ENCODE measurements around the gene TPM4. TPM values are rescaled to one million over a fixed set of nuclear protein-coding genes. Genes with fewer than 3 reads are reported as not detected.
"Not testable (repeated sequence)": the region's sequence is repeated elsewhere in the genome, so short reads cannot be mapped to it uniquely, and the experiment has no call there.

TPM4 gene
- 810 and 865 TPM in 2 replicates for total RNA-seq

- no peak for DNase-seq (ENCODE audit: extremely low read depth, low read depth, low spot score)
Measured at GRCh38 chr19:16076154-16076957, at the start of gene TPM4. TSS of gene TPM4 (plus strand) at chr19:16076495. CDS start at chr19:16076566, 71 bp downstream.

- DNase-seq (ENCODE audit: extremely low read depth, low read depth, low spot score) = no peak
Measured at GRCh38 chr19:16026756-16027155, 49.5 kb upstream of the TPM4 start.

DNA sequence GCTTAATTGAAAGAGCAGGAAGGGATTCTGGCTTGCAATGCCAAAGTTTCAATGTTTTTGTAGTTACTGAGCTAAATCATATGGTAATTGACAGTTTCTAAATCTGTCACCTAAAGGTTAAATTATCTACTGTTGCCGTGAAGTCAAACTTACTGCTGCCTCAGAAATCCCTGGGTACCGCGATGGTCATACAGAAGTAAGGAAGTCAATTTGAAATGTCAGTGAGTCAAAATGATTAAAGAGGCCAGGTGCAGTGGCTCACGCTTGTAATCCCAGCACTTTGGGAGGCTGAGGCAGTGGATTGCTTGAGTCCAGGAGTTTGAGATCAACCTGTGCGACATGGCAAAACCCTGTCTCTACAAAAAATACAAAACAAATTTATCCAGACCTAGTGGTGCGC is 48.8 kb upstream of the TPM4 start:
- DNase-seq (ENCODE audit: extremely low read depth, low read depth, low spot score) = no peak

- DNase-seq (ENCODE audit: extremely low read depth, low read depth, low spot score) = not testable (repeated sequence)
Measured at GRCh38 chr19:16030155-16030554, 46.1 kb upstream of the TPM4 start.

- no peak for DNase-seq (ENCODE audit: extremely low read depth, low read depth, low spot score)
Measured at GRCh38 chr19:16030964-16031871, 45.1 kb upstream of the TPM4 start.

- DNase-seq (ENCODE audit: extremely low read depth, low read depth, low spot score) = no peak
Measured at GRCh38 chr19:16031872-16032200, 44.5 kb upstream of the TPM4 start.

DNA sequence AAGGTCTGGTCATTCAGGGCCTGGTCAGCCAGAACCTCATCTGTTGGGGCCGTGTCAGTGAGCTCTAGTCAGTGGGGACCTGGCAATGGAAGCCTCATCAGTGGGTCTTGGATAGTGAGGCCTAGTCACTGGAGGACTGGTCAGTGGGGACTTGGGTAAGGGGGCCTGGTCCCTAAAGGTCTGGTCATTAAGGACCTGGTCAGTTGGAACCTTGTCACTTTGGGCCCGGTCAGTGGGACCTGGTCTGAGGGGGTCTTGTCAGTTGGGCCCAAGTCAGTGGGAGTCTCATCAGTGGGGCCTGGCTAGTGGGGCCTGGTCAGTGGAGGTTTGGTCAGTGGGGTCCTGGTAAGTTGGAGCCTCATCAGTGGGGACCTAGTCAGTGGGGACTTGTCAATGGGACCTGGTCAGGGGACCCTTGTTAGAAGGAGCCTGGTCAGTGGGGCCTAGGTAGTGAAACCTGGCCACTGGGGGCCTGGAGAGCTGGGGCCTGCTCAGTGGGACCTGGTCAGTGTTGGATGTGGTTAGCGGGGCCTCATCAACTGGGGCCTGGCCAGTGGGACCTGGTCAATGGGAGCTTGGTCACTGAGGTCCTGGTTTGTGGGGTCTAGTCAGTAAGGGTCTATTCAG is 43.7 kb upstream of the TPM4 start:
- DNase-seq (ENCODE audit: extremely low read depth, low read depth, low spot score) = no peak

DNA sequence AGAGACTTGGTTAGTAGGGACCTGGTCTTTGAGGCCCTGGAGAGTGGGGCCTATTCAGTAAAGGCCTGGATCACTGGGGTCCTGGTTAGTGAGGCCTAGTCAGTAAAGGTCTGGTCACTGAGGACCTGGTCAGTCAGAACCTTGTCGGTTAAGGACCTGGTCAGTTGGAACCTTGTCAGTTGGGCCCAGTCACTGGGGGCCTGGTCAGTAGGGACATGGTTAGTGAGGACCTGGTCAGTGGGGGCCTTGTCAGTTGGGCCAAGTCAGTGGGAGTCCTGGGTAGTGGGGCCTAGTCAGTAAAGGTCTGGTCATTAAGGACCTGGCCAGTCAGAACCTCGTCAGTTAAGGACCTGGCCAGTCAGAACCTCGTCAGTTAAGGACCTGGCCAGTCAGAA is 43.2 kb upstream of the TPM4 start:
- DNase-seq (ENCODE audit: extremely low read depth, low read depth, low spot score) = no peak

- no peak for DNase-seq (ENCODE audit: extremely low read depth, low read depth, low spot score)
Measured at GRCh38 chr19:16033721-16034120, 42.6 kb upstream of the TPM4 start.

DNA sequence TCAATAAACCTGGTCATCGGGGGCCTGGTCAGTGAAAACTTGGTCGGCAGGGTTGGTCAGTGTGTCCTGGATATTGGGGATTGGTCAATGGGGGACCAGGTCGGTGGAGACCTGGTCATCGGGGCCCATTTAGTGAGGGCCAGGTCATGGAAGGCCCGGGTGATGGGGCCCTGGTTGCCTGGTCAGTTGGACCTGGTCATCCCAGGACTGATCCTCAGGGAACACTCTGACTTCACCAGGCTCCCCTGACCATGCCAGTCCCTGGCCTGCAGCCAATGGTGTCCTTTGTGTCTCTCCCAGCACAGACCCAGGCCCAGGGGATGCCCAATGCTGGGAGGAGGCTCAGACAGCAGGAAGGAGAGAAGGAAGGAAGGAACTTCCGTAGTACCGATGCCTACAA is 42.1 kb upstream of the TPM4 start:
- DNase-seq (ENCODE audit: extremely low read depth, low read depth, low spot score) = no peak

DNA sequence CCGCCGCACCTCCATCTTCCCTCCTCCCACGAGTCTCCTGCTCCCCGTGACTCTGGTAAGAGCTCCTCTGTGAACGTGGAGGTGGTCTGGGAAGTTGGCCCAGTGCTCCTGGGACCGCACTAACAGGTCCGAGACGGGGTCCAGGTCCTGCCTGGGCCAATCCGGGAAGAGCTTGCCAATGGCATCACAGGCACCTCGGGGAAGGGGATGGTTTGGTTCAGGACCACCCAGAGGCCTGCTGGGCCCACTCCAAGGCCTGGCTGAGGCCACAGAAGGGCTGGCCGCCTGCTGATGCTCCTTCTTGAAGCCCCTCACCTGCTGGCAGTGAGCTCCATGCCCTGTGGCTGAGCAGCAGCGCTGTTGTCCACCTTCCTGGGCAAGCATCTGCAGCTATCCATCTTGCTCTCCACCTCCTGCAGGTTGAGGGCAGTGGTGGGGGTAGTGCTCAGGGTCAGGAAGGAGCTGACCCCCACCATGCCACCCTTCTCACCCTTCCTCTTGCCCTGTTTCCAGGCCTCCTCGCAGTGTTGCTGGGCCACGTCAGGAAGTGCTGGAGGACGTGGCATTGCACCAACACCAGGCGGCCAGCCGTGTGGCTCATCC is 41.2 kb upstream of the TPM4 start:
- no peak for DNase-seq (ENCODE audit: extremely low read depth, low read depth, low spot score)

- no peak for DNase-seq (ENCODE audit: extremely low read depth, low read depth, low spot score)
Measured at GRCh38 chr19:16035601-16036297, 40.5 kb upstream of the TPM4 start.

DNA sequence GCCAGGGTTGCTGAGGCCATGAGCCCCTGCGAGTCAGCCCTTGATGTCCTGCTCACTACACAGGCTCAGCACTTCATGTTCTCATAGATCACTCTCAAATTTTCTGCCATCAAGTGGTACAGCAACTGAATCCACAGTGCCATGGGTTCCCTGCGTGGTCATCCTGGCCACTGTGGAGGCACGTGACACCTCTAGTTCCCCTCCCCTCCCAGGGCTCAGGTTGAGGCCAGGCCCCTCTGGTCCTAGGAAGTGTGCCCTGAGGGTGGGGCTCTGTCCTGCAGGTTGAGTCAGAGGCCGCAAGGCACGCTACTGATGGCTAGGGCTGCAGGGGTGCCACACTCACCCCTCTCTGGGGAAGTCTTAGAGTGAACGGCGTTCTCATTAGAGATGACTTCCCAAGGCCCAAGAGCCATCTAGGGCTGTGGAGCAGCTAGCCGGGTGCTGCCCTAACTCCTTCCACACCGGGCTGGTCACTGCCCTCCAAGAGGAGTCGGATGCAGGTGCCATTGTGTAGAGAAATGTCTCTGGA is 39.8 kb upstream of the TPM4 start:
- no peak for DNase-seq (ENCODE audit: extremely low read depth, low read depth, low spot score)

DNA sequence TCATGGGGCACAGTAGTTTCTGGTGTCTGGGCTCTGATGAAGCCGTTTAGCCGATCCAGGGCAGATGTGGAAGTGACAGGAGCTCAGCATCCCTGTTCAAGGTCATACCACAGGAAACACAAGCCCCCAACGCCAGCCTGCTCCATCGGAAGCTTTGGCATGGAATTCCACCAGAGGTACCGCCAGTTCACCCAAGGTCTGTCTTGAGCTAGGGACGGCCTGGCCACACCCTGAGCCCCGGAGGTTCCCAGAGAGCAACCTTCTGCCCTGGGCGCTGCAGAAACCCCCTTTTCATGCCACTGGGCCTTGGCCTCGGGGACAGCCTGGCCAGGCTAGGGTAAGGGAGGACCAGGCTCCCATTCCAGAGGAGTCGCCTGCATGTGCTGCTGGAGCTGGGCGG is 39.4 kb upstream of the TPM4 start:
- DNase-seq (ENCODE audit: extremely low read depth, low read depth, low spot score) = no peak

DNA sequence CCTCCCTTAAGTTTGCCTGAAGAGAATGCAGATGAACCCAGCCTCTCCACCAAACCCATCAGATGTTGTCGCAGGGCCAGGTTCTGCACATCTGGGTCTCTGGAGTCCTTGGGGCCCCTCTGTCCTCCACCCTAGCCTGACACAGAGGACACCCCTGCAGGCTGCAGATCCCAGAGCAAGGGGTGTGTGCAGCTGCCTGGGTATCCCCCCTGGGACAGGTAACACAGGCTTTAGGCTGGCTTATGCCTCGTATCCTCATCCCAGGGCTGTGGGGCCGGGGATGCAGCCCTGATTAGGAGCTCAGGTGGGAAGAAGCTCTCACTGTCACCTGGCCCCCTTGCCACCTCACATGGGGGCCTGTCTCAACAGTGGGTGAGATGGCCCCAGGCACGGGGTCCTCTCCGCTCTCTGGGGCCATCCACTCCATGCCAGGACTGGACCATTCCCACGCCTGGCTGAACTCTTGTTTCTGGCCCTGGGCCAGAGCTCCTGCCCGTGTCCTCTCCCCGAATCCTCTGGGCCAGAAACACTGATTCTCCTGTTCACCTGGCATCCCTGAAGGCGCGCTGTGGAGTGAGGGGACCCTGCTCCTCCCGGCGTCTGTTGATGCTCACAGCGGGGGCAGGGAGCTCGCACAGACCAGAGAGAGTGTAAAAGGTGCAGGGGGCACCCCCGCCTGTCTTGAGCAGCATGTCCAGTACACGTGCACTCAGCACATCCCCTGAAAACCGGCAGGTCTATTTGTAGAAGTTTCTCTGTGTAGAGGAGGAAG is 38.7 kb upstream of the TPM4 start:
- DNase-seq (ENCODE audit: extremely low read depth, low read depth, low spot score) = no peak

DNA sequence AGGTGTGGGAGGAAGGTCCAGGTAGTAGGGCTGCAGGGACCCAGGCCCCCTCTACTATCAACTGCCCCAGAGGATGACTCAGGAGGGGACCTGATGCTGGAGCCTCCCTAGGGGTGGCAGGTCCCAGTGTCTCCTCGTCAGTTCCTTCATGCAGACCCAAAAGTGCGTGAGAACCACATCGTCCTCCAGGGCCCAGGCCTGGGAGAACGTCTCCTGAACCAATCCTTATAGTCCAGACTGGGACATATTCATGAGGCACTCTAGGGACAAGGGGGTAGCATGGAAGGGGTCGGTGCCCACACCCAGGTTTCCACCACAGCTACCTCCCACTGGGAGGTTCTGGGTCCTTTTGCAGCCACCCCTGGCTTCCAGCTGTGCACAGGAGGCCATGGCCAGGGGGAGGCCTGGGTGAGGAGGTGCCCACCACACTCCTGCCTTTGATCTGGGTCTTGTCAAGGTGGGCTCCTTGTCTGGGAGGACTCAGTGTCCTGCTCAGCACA is 38.0 kb upstream of the TPM4 start:
- DNase-seq (ENCODE audit: extremely low read depth, low read depth, low spot score) = no peak

- no peak for DNase-seq (ENCODE audit: extremely low read depth, low read depth, low spot score)
Measured at GRCh38 chr19:16039081-16039480, 37.2 kb upstream of the TPM4 start.

DNA sequence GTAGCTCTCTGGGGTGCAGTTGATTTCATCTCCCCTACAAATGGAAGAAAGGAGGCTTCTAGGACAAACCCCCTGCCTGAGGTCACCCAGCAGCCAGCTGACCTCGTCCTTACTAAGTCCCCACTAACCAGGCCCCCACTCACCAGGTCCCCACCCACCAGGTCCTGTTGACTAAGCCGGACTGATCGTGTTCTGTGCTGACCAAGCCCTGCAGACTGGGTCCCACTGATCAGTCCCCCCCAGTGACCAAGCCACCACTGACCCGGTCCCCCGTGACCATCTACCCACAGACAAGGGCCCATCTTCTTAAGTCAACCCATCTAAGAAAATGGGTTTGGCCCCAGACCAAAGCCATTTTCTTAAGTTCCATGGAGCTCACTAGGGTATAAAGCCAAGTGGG is 36.8 kb upstream of the TPM4 start:
- no peak for DNase-seq (ENCODE audit: extremely low read depth, low read depth, low spot score)

DNA sequence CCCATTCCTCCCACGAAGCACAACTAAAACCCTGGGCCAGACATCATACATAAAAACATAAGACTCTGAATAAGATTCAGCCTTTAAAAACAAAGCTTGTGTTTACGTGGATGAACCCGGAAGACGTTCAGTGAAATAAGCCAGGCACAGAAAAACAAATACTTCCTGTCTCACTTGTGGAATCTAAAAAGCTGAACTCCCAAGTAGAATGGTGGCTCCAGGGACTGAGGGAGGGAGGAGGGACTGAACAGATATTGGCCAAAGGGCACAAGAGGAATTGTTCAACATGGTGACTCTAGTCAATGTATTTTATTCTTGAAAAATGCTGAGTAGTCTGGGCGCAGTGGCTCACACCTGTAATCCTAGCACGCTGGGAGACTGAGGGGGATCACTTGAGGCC is 35.7 kb upstream of the TPM4 start:
- no peak for DNase-seq (ENCODE audit: extremely low read depth, low read depth, low spot score)

Data from glomerular endothelial cell (primary cell).